22Rv1 (cell line): ENCODE measurements around the gene NFIX.
A peak's percentile ranks its signal among the peaks of the same experiment; 100 is the strongest.

Experiments used
- CTCF ChIP-seq: fragments of 450-650 bp; IDR thresholded peaks from 2 replicates; pipeline ENCODE4 v1.5.1; 2017; ENCODE audit warnings: mild to moderate bottlenecking
- ZFX ChIP-seq: fragments of 450-650 bp; IDR thresholded peaks from 2 replicates; pipeline ENCODE4 v1.6.1; 2017; ENCODE audit warnings: antibody characterized with exemption, borderline replicate concordance

- TF ChIP-seq CTCF (peak; percentile 41), ZFX (no peak)
Observed at GRCh38 chr19:13038306-13039210, 43.3 kb downstream of the NFIX start.
